Measurements from ENCODE around the gene PHC2. TPM values are rescaled to one million over a fixed set of nuclear protein-coding genes. Genes with fewer than 3 reads are reported as not detected.
A peak's percentile ranks its signal among the peaks of the same experiment; 100 is the strongest.

PHC2 gene
- total RNA-seq, 2 experiments from 2014 or later: 34.0 to 35.0 TPM

GRCh38 chr1:33322870-33323585 is 107.9 kb downstream of the PHC2 start:
- Histone ChIP-seq H2AFZ (ENCODE audit: low read length) (no peak overlapping the region), H3K79me2 (ENCODE audit: insufficient read depth, low read depth, low read length) (no peaks in the 10 kb centered on the region), H3K36me3 (ENCODE audit: insufficient read depth, low read length) (peaks cover 48% of the 10 kb centered on the region; the same call in 1 of the 2 replicates), H4K20me1 (ENCODE audit: insufficient read depth, low read length) (no peaks in the 10 kb centered on the region), H3K9me3 (ENCODE audit: low read length) (no peaks in the 10 kb centered on the region), H3K27ac (ENCODE audit: low read depth, low read length, poor library complexity, severe bottlenecking) (no peak overlapping the region), H3K4me1 (ENCODE audit: insufficient read depth, low read length, poor library complexity, severe bottlenecking) (peaks cover 7% of the 10 kb centered on the region), H3K4me3 (ENCODE audit: low read depth, low read length, poor library complexity, severe bottlenecking) (no peak overlapping the region), H3K9me2 (ENCODE audit: insufficient read depth, low read length) (no peaks in the 10 kb centered on the region), H3K4me2 (ENCODE audit: low read length) (no peak overlapping the region)
- intact Hi-C loops (cut with micrococcal nuclease; ENCODE audit: unreplicated experiment): no loop called here
- POLR2A ChIA-PET: no interaction called here
- TF ChIP-seq CTCF (conservative IDR thresholded peaks at IDR 0.05; ENCODE audit: low read length) (no peak), EZH2phosphoT487 (IDR thresholded peaks at IDR 0.05; ENCODE audit: borderline replicate concordance, low read depth, low read length) (no peak)
- CTCF ChIA-PET (ENCODE audit: unreplicated experiment): interaction anchor here (0.6 kb wide), 1 partner anchor 9 kb away, joined by 3 read pairs; no protein-coding TSS in a partner anchor
- BruUV-seq (replicated peaks): no TSS peak
- peak; percentile 19 for DNase-seq (ENCODE audit: low spot score)

GRCh38 chr1:33322109-33322508 is 108.8 kb downstream of the PHC2 start:
- DNase-seq (ENCODE audit: low spot score): no peak
- no peaks in the 10 kb centered on the region for H3K9me3 ChIP-seq (ENCODE audit: low read length)
- peaks cover 40% of the 10 kb centered on the region; the same call in 1 of the 2 replicates for H3K36me3 ChIP-seq (ENCODE audit: insufficient read depth, low read length)
- H3K4me1 ChIP-seq (ENCODE audit: insufficient read depth, low read length, poor library complexity, severe bottlenecking): peaks cover 7% of the 10 kb centered on the region
- no peak overlapping the region for H2AFZ ChIP-seq (ENCODE audit: low read length)
- H3K4me2 ChIP-seq (ENCODE audit: low read length): no peak overlapping the region
- H3K27ac ChIP-seq (ENCODE audit: low read depth, low read length, poor library complexity, severe bottlenecking): no peak overlapping the region
- no peak overlapping the region for H3K4me3 ChIP-seq (ENCODE audit: low read depth, low read length, poor library complexity, severe bottlenecking)
- TF ChIP-seq EZH2phosphoT487 (IDR thresholded peaks at IDR 0.05; ENCODE audit: borderline replicate concordance, low read depth, low read length) (no peak), CTCF (conservative IDR thresholded peaks at IDR 0.05; ENCODE audit: low read length) (no peak)
- H3K9me2 ChIP-seq (ENCODE audit: insufficient read depth, low read length): no peaks in the 10 kb centered on the region
- POLR2A ChIA-PET: no interaction called here
- no peaks in the 10 kb centered on the region for H4K20me1 ChIP-seq (ENCODE audit: insufficient read depth, low read length)
- no peaks in the 10 kb centered on the region for H3K79me2 ChIP-seq (ENCODE audit: insufficient read depth, low read depth, low read length)
- CTCF ChIA-PET (ENCODE audit: unreplicated experiment): no interaction called here
- BruUV-seq (replicated peaks): no TSS peak
- intact Hi-C loops (cut with micrococcal nuclease; ENCODE audit: unreplicated experiment): no loop called here

GRCh38 chr1:33321178-33321577 is 109.7 kb downstream of the PHC2 start:
- DNase-seq (ENCODE audit: low spot score): no peak
- no peak overlapping the region for H3K4me2 ChIP-seq (ENCODE audit: low read length)
- H2AFZ ChIP-seq (ENCODE audit: low read length): no peak overlapping the region
- no peaks in the 10 kb centered on the region for H3K9me2 ChIP-seq (ENCODE audit: insufficient read depth, low read length)
- H3K4me1 ChIP-seq (ENCODE audit: insufficient read depth, low read length, poor library complexity, severe bottlenecking): peaks cover 7% of the 10 kb centered on the region
- no peaks in the 10 kb centered on the region for H4K20me1 ChIP-seq (ENCODE audit: insufficient read depth, low read length)
- ChIA-PET POLR2A (no interaction called here), CTCF (ENCODE audit: unreplicated experiment) (no interaction called here)
- no peak overlapping the region for H3K4me3 ChIP-seq (ENCODE audit: low read depth, low read length, poor library complexity, severe bottlenecking)
- TF ChIP-seq CTCF (conservative IDR thresholded peaks at IDR 0.05; ENCODE audit: low read length) (no peak), EZH2phosphoT487 (IDR thresholded peaks at IDR 0.05; ENCODE audit: borderline replicate concordance, low read depth, low read length) (no peak)
- H3K79me2 ChIP-seq (ENCODE audit: insufficient read depth, low read depth, low read length): no peaks in the 10 kb centered on the region
- no peaks in the 10 kb centered on the region for H3K9me3 ChIP-seq (ENCODE audit: low read length)
- no peak overlapping the region for H3K27ac ChIP-seq (ENCODE audit: low read depth, low read length, poor library complexity, severe bottlenecking)
- no TSS peak for BruUV-seq (replicated peaks)
- intact Hi-C loops (cut with micrococcal nuclease; ENCODE audit: unreplicated experiment): no loop called here
- peaks cover 33% of the 10 kb centered on the region; the same call in 1 of the 2 replicates for H3K36me3 ChIP-seq (ENCODE audit: insufficient read depth, low read length)

All from OCI-LY7 (cell line).